H1 (cell line): ENCODE data around the gene PRKN. TPM values are rescaled to one million over a fixed set of nuclear protein-coding genes. Genes with fewer than 3 reads are reported as not detected.

Experiments
- CTCF ChIA-PET: fragments of 300-600 bp; sonication (Branson Sonifier 250); formaldehyde crosslinking; loops from one replicate; lab custom pipeline; 2021; ENCODE audit not compliant: partially characterized antibody; lab: Charles Lee
- POLR2A ChIA-PET: fragments of 300-600 bp; sonication (Branson Sonifier 250); formaldehyde crosslinking; loops from one replicate; lab custom pipeline; 2021; ENCODE audit warnings: inconsistent platforms; ENCODE audit not compliant: partially characterized antibody; lab: Charles Lee
- DNase-seq, 2 experiments: peaks; one replicate each; pipeline versions ENCODE4 v3.0.0 to v3.0.0-alpha.2; 2010 to 2022; ENCODE audit warnings: low spot score in 2 of 2, low read depth in 1 of 2, mixed read lengths in 1 of 2
- FAIRE-seq: peaks from 2 replicates; lab custom pipeline; 2011; peaks lifted over from hg19 to GRCh38; lab: Jason Lieb, UNC
- H2AFZ ChIP-seq: 2 replicates; pipeline ENCODE4 v1.8.1; 2012; ENCODE audit warnings: low read length, inconsistent platforms
- H2AK5ac ChIP-seq: 2 replicates; pipeline ENCODE4 v1.6.1; 2013; ENCODE audit warnings: low read depth, low read length
- H2BK120ac ChIP-seq: replicated peaks from 2 replicates; pipeline ENCODE3; 2013; ENCODE audit warnings: low read depth, low read length, inconsistent platforms
- H2BK12ac ChIP-seq: 2 replicates; pipeline ENCODE4 v1.6.1; 2013; ENCODE audit warnings: low read depth, low read length
- H2BK15ac ChIP-seq: 2 replicates; pipeline ENCODE4 v1.6.1; 2013; ENCODE audit warnings: low read length
- H2BK20ac ChIP-seq: 2 replicates; pipeline ENCODE4 v1.6.1; 2013; ENCODE audit warnings: low read length
- H2BK5ac ChIP-seq: 2 replicates; pipeline ENCODE4 v1.6.1; 2013; ENCODE audit warnings: low read depth, low read length
- H3K14ac ChIP-seq: 2 replicates; pipeline ENCODE4 v1.6.1; 2013; ENCODE audit warnings: inconsistent platforms; ENCODE audit not compliant: insufficient read length
- H3K18ac ChIP-seq: 2 replicates; pipeline ENCODE4 v1.6.1; 2013; ENCODE audit warnings: low read length; ENCODE audit errors: extremely low read depth
- H3K23ac ChIP-seq: 2 replicates; pipeline ENCODE4 v1.6.1; 2013; ENCODE audit warnings: inconsistent platforms; ENCODE audit not compliant: insufficient read length
- H3K23me2 ChIP-seq: 2 replicates; pipeline ENCODE4 v1.6.1; 2013; ENCODE audit warnings: low read depth, low read length
- H3K27ac ChIP-seq: 2 replicates; pipeline ENCODE4 v1.6.1; 2011; ENCODE audit warnings: low read depth, low read length, inconsistent platforms
- H3K27me3 ChIP-seq, 4 experiments: replicated peaks in 1 of 4; 1 replicate in 1 of 4; 2 replicates in 3 of 4; pipeline versions ENCODE4 v1.6.1 to v1.8.1; 2011 to 2013; ENCODE audit warnings: low read length in 3 of 4, mild to moderate bottlenecking in 3 of 4, inconsistent platforms in 2 of 4, mixed read lengths in 2 of 4, moderate library complexity in 1 of 4; ENCODE audit not compliant: control insufficient read depth in 3 of 4, insufficient read depth in 3 of 4; ENCODE audit errors: extremely low read depth in 1 of 4
- H3K36me3 ChIP-seq, 4 experiments: 2 replicates each; pipeline versions ENCODE4 v1.6.1 to v1.8.1; 2011 to 2013; ENCODE audit warnings: mild to moderate bottlenecking in 4 of 4, low read length in 3 of 4, moderate library complexity in 2 of 4, control low read depth in 1 of 4, inconsistent platforms in 1 of 4; ENCODE audit not compliant: insufficient read depth in 4 of 4, control insufficient read depth in 2 of 4
- H3K4ac ChIP-seq: replicated peaks from 2 replicates; pipeline ENCODE3; 2013; ENCODE audit warnings: low read length, low read depth, mixed read lengths, inconsistent platforms; ENCODE audit not compliant: insufficient read length
- H3K4me1 ChIP-seq, 4 experiments: replicated peaks in 1 of 4; 1 replicate in 1 of 4; 2 replicates in 3 of 4; pipeline versions ENCODE4 v1.6.1 to v1.8.1; 2011 to 2013; ENCODE audit warnings: low read length in 3 of 4, inconsistent platforms in 2 of 4, mixed read lengths in 1 of 4; ENCODE audit not compliant: insufficient read depth in 4 of 4, control insufficient read depth in 3 of 4
- H3K4me2 ChIP-seq, 2 experiments: 2 replicates each; pipeline versions ENCODE4 v1.6.1 to v1.8.1; 2011 to 2013; ENCODE audit warnings: low read depth in 2 of 2, low read length in 2 of 2, control low read depth in 1 of 2, inconsistent platforms in 1 of 2, mild to moderate bottlenecking in 1 of 2; ENCODE audit not compliant: insufficient read depth in 1 of 2
- H3K4me3 ChIP-seq, 4 experiments: fragments of 200-600, 300-600 bp in 1 of 4; sonication (generic), shearing (Covaris generic), sonication (Bioruptor Twin) in 1 of 4; 2 replicates each; pipeline versions ENCODE4 v1.5.1 to v1.8.1; 2011 to 2016; ENCODE audit warnings: low read length in 4 of 4, low read depth in 3 of 4, control low read depth in 2 of 4, inconsistent platforms in 2 of 4, mild to moderate bottlenecking in 2 of 4, mixed read lengths in 1 of 4, moderate library complexity in 1 of 4; ENCODE audit not compliant: insufficient read depth in 2 of 4; ENCODE audit errors: extremely low read depth in 1 of 4
- H3K56ac ChIP-seq: replicated peaks from 2 replicates; pipeline ENCODE3; 2013; ENCODE audit warnings: low read depth, mild to moderate bottlenecking, mixed read lengths, low read length, inconsistent platforms; ENCODE audit not compliant: insufficient read length
- H3K79me1 ChIP-seq: 2 replicates; pipeline ENCODE4 v1.6.1; 2013; ENCODE audit warnings: low read depth, low read length, control low read depth
- H3K79me2 ChIP-seq, 2 experiments: 2 replicates each; pipeline versions ENCODE4 v1.6.1 to v1.8.1; 2012 to 2013; ENCODE audit warnings: low read length in 2 of 2, mild to moderate bottlenecking in 2 of 2, inconsistent platforms in 1 of 2; ENCODE audit not compliant: insufficient read depth in 2 of 2, control insufficient read depth in 1 of 2
- H3K9ac ChIP-seq, 4 experiments: replicated peaks in 1 of 4; 1 replicate in 1 of 4; 2 replicates in 3 of 4; pipeline versions ENCODE4 v1.6.1 to v1.8.1; 2011 to 2013; ENCODE audit warnings: low read depth in 3 of 4, low read length in 3 of 4, control low read depth in 2 of 4, mild to moderate bottlenecking in 2 of 4, moderate library complexity in 2 of 4, inconsistent platforms in 1 of 4; ENCODE audit errors: extremely low read depth in 1 of 4
- H3K9me3 ChIP-seq, 2 experiments: 2 replicates each; pipeline versions ENCODE4 v1.6.1 to v1.8.1; 2012 to 2013; ENCODE audit warnings: mild to moderate bottlenecking in 2 of 2, moderate library complexity in 2 of 2, control low read depth in 1 of 2, inconsistent platforms in 1 of 2, low read depth in 1 of 2, low read length in 1 of 2, mixed read lengths in 1 of 2; ENCODE audit not compliant: insufficient read depth in 2 of 2
- H4K20me1 ChIP-seq, 2 experiments: replicated peaks in 1 of 2; 2 replicates each; pipeline versions ENCODE3 to v1.8.1; 2011 to 2013; ENCODE audit warnings: inconsistent platforms in 2 of 2, low read length in 2 of 2, mild to moderate bottlenecking in 1 of 2; ENCODE audit not compliant: insufficient read depth in 2 of 2, control insufficient read depth in 1 of 2
- H4K5ac ChIP-seq: 2 replicates; pipeline ENCODE4 v1.6.1; 2013; ENCODE audit warnings: low read length, low read depth, mixed read lengths, inconsistent platforms; ENCODE audit not compliant: insufficient read length
- H4K8ac ChIP-seq: 2 replicates; pipeline ENCODE4 v1.8.0; 2013; ENCODE audit warnings: mild to moderate bottlenecking, moderate library complexity, low read length, inconsistent platforms; ENCODE audit not compliant: insufficient read depth; ENCODE audit errors: extremely low read depth
- H4K91ac ChIP-seq: replicated peaks from 2 replicates; pipeline ENCODE3; 2013; ENCODE audit warnings: low read length, mixed read lengths, inconsistent platforms; ENCODE audit not compliant: insufficient read length
- KDM1A ChIP-seq: fragments of 200-600, 300-600 bp; sonication (generic); IDR thresholded peaks from 2 replicates; pipeline ENCODE4 v1.7.1; 2016; ENCODE audit warnings: mild to moderate bottlenecking, low read length, borderline replicate concordance
- MAFK ChIP-seq: IDR thresholded peaks from 2 replicates; pipeline ENCODE4 v1.6.1; 2012; ENCODE audit warnings: low read depth, mild to moderate bottlenecking, improper control_type of control experiment, low read length
- WGBS, 2 experiments: shearing (Covaris generic) in 1 of 2; methylation state at CpG; one replicate each; pipeline versions ENCODE4 v1.1.6 to v1.1.7; 2013 to 2015; ENCODE audit warnings: low lambda C conversion rate in 2 of 2, mixed read lengths in 2 of 2, inconsistent platforms in 1 of 2, low coverage in 1 of 2, missing lambda C conversion rate in 1 of 2; ENCODE audit not compliant: insufficient replicate concordance in 2 of 2, insufficient coverage in 1 of 2, insufficient read length in 1 of 2; ENCODE audit errors: extremely low coverage in 1 of 2, missing lambda C conversion rate in 1 of 2; 5-methylcytosine and 5-hydroxymethylcytosine counted together
- polyA plus RNA-seq, 7 experiments: library from polyadenylated mRNA; depleted of rRNA in 3 of 7; stranded (reverse) in 5 of 7; unstranded in 2 of 7; fragments of >200 nt in 5 of 7; fragments of 200-250 nt in 2 of 7; gene quantifications; 1 replicate in 5 of 7; 2 replicates in 1 of 7; 4 replicates in 1 of 7; pipeline versions ENCODE4 v1.2.1 to v1.2.3, GENCODE V29; 2011 to 2013; ENCODE audit warnings: missing spikeins in 2 of 7, mixed read lengths in 2 of 7
- total RNA-seq: library from RNA; stranded (reverse); fragmentation: NEBNext Ultra II Directional; extraction: Animal tissue kit (Norgen Biotek cat#: 25700); gene quantifications from 2 replicates; pipeline ENCODE4 v1.2.1, GENCODE V29; 2021

PRKN gene
- total and polyA plus RNA-seq, 2 of the 8 experiments (the other 6 are each of a cell fraction or from before 2014, with no cell fraction given): 0.13 to 0.29 TPM

GRCh38 chr6:162200945-162201690 lies 526.4 kb downstream of the PRKN start:
- CTCF ChIA-PET: no interaction called here
- no peaks in the 10 kb centered on the region for H3K9me3 ChIP-seq
- TF ChIP-seq KDM1A (no peak), MAFK (0 out of 2 replicates have a peak, but pooled peaks have one; percentile 35)
- TF ChIP-seq, all 59 proteins: peak for 1
- no peak overlapping the region for H3K14ac ChIP-seq
- no peak overlapping the region for H3K4me3 ChIP-seq
- H2BK15ac ChIP-seq: no peak overlapping the region
- H3K23ac ChIP-seq: no peak overlapping the region
- H3K56ac ChIP-seq: no peak overlapping the region
- 94% methylated on average over 9 of the region's 9 CpGs; no CpG with 5 or more reads in 1 of the 2 experiments for WGBS, 2 experiments
- no peaks in the 10 kb centered on the region for H4K20me1 ChIP-seq
- H3K4me2 ChIP-seq: no peak overlapping the region
- no peak overlapping the region for H3K4ac ChIP-seq
- no peak overlapping the region for H4K91ac ChIP-seq
- DNase-seq: no peak
- no peaks in the 10 kb centered on the region for H3K36me3 ChIP-seq
- no peaks in the 10 kb centered on the region for H3K4me1 ChIP-seq
- H2BK5ac ChIP-seq: no peak overlapping the region
- H3K79me1 ChIP-seq: no peaks in the 10 kb centered on the region
- no peak overlapping the region for H2BK12ac ChIP-seq
- H2AFZ ChIP-seq: 0 out of 2 replicates have a peak overlapping the region, but pooled peaks have one; percentile 17
- no peak overlapping the region for H3K27ac ChIP-seq
- no peak overlapping the region for H3K18ac ChIP-seq
- H3K27me3 ChIP-seq: no peaks in the 10 kb centered on the region
- H2BK120ac ChIP-seq: no peak overlapping the region
- no peaks in the 10 kb centered on the region for H3K79me2 ChIP-seq
- no peaks in the 10 kb centered on the region for H3K23me2 ChIP-seq
- H2AK5ac ChIP-seq: no peak overlapping the region
- no peak overlapping the region for H3K9ac ChIP-seq
- H2BK20ac ChIP-seq: no peak overlapping the region
- POLR2A ChIA-PET: no interaction called here
- no peak for FAIRE-seq
- no peak overlapping the region for H4K5ac ChIP-seq
- no peak overlapping the region for H4K8ac ChIP-seq
